ENCODE results near the gene HACD2.
A peak's percentile ranks its signal among the peaks of the same experiment; 100 is the strongest.

Gene HACD2

GRCh38 chr3:123480428-123480827 lies 104.4 kb downstream of the HACD2 start:
- H2AFZ ChIP-seq (ENCODE audit: low read length): no peak overlapping the region
- H3K4me3 ChIP-seq (ENCODE audit: low read length): no peak overlapping the region
- no peaks in the 10 kb centered on the region for H3K9me2 ChIP-seq (replicated peaks; ENCODE audit: insufficient read depth, low read length)
- TF ChIP-seq EZH2phosphoT487 (IDR thresholded peaks at IDR 0.05; ENCODE audit: low read length): no peak
- no peak for TF ChIP-seq CTCF (IDR thresholded peaks at IDR 0.05; ENCODE audit: low read length)
- no peak for TF ChIP-seq EZH2 (optimal IDR thresholded peaks at IDR 0.05; ENCODE audit: low read depth, low read length)
- no peaks in the 10 kb centered on the region for H3K36me3 ChIP-seq (replicated peaks; ENCODE audit: insufficient read depth, low read length)
- no peak for DNase-seq
- H3K9ac ChIP-seq (ENCODE audit: low read length): no peak overlapping the region
- no peaks in the 10 kb centered on the region for H4K20me1 ChIP-seq (ENCODE audit: insufficient read depth, low read length)
- no peaks in the 10 kb centered on the region for H3K9me3 ChIP-seq (replicated peaks; ENCODE audit: insufficient read depth, low read length)
- no peak overlapping the region for H3K4me2 ChIP-seq (ENCODE audit: low read depth, low read length)
- no peaks in the 10 kb centered on the region for H3K79me2 ChIP-seq (ENCODE audit: low read length)
- H3K4me1 ChIP-seq (ENCODE audit: low read length): peaks cover 28% of the 10 kb centered on the region
- no peak overlapping the region for H3K27ac ChIP-seq (ENCODE audit: low read length)
- peaks cover 17% of the 10 kb centered on the region for H3F3A ChIP-seq (ENCODE audit: insufficient read depth, low read length)
- H3K27me3 ChIP-seq (replicated peaks; ENCODE audit: insufficient read depth, low read length): no peaks in the 10 kb centered on the region

- Histone ChIP-seq H3K36me3 (replicated peaks; ENCODE audit: insufficient read depth, low read length) (no peaks in the 10 kb centered on the region), H3K4me3 (ENCODE audit: low read length) (no peak overlapping the region), H3K9ac (ENCODE audit: low read length) (no peak overlapping the region), H3K27me3 (replicated peaks; ENCODE audit: insufficient read depth, low read length) (no peaks in the 10 kb centered on the region), H2AFZ (ENCODE audit: low read length) (no peak overlapping the region), H3K9me2 (replicated peaks; ENCODE audit: insufficient read depth, low read length) (no peaks in the 10 kb centered on the region), H3K79me2 (ENCODE audit: low read length) (no peaks in the 10 kb centered on the region), H3F3A (ENCODE audit: insufficient read depth, low read length) (peaks cover 17% of the 10 kb centered on the region), H3K27ac (ENCODE audit: low read length) (no peak overlapping the region), H3K4me2 (ENCODE audit: low read depth, low read length) (no peak overlapping the region), H3K9me3 (replicated peaks; ENCODE audit: insufficient read depth, low read length) (no peaks in the 10 kb centered on the region), H4K20me1 (ENCODE audit: insufficient read depth, low read length) (no peaks in the 10 kb centered on the region), H3K4me1 (ENCODE audit: low read length) (peaks cover 28% of the 10 kb centered on the region)
- DNase-seq: no peak
- TF ChIP-seq EZH2 (optimal IDR thresholded peaks at IDR 0.05; ENCODE audit: low read depth, low read length) (no peak), EZH2phosphoT487 (IDR thresholded peaks at IDR 0.05; ENCODE audit: low read length) (no peak), CTCF (IDR thresholded peaks at IDR 0.05; ENCODE audit: low read length) (no peak)
Observed at GRCh38 chr3:123479891-123480290, 105.0 kb downstream of the HACD2 start.

GRCh38 chr3:123478314-123478713 lies 106.5 kb downstream of the HACD2 start:
- no peaks in the 10 kb centered on the region for H3K27me3 ChIP-seq (replicated peaks; ENCODE audit: insufficient read depth, low read length)
- no peaks in the 10 kb centered on the region for H3K36me3 ChIP-seq (replicated peaks; ENCODE audit: insufficient read depth, low read length)
- H3K79me2 ChIP-seq (ENCODE audit: low read length): no peaks in the 10 kb centered on the region
- peak overlapping the region; percentile 77; the same call in 1 of the 2 replicates for H3K27ac ChIP-seq (ENCODE audit: low read length)
- DNase-seq: no peak
- H3K4me3 ChIP-seq (ENCODE audit: low read length): no peak overlapping the region
- TF ChIP-seq EZH2 (optimal IDR thresholded peaks at IDR 0.05; ENCODE audit: low read depth, low read length) (no peak), CTCF (IDR thresholded peaks at IDR 0.05; ENCODE audit: low read length) (no peak), EZH2phosphoT487 (IDR thresholded peaks at IDR 0.05; ENCODE audit: low read length) (no peak)
- H2AFZ ChIP-seq (ENCODE audit: low read length): 0 out of 2 replicates have a peak overlapping the region, but pooled peaks have one; percentile 42
- H3K4me1 ChIP-seq (ENCODE audit: low read length): peaks cover 28% of the 10 kb centered on the region
- H3K9me2 ChIP-seq (replicated peaks; ENCODE audit: insufficient read depth, low read length): no peaks in the 10 kb centered on the region
- no peaks in the 10 kb centered on the region for H4K20me1 ChIP-seq (ENCODE audit: insufficient read depth, low read length)
- H3K9me3 ChIP-seq (replicated peaks; ENCODE audit: insufficient read depth, low read length): no peaks in the 10 kb centered on the region
- H3F3A ChIP-seq (ENCODE audit: insufficient read depth, low read length): peaks cover 17% of the 10 kb centered on the region
- H3K4me2 ChIP-seq (ENCODE audit: low read depth, low read length): no peak overlapping the region
- no peak overlapping the region for H3K9ac ChIP-seq (ENCODE audit: low read length)
